ENCODE data around the gene CFAP20DC. TPM values are rescaled to one million over a fixed set of nuclear protein-coding genes. Genes with fewer than 3 reads are reported as not detected.

The CFAP20DC gene
- total RNA-seq, 1 donor, result 2.2 TPM

- H3K9me3 ChIP-seq (ENCODE audit: low read depth, low read length), result no peaks in the 10 kb centered on the region
- no peak for TF ChIP-seq CTCF (IDR thresholded peaks at IDR 0.05; ENCODE audit: extremely low read depth, low read depth, low read length)
Measured at GRCh38 chr3:59043391-59043790, 6.4 kb downstream of the CFAP20DC start.

GRCh38 chr3:59040902-59041301 is 8.9 kb downstream of the CFAP20DC start:
- Histone ChIP-seq H3K27me3 (ENCODE audit: insufficient read depth, low read length) (no peaks in the 10 kb centered on the region), H3K4me3 (ENCODE audit: insufficient read depth, low read length) (no peak overlapping the region), H3K9me3 (ENCODE audit: low read depth, low read length) (no peaks in the 10 kb centered on the region), H3K79me2 (ENCODE audit: insufficient read depth, low read length) (no peaks in the 10 kb centered on the region), H2AFZ (ENCODE audit: low read length) (no peak overlapping the region), H3K4me2 (ENCODE audit: insufficient read depth, low read length) (no peak overlapping the region), H3K4me1 (ENCODE audit: insufficient read depth, low read length) (no peaks in the 10 kb centered on the region), H4K20me1 (ENCODE audit: insufficient read depth, low read length) (no peaks in the 10 kb centered on the region), H3K36me3 (ENCODE audit: insufficient read depth, low read length) (no peaks in the 10 kb centered on the region), H3K27ac (ENCODE audit: low read depth, low read length) (no peak overlapping the region)
- DNase-seq (ENCODE audit: insufficient read length, low spot score, missing footprints), result no peak
- no peak for TF ChIP-seq CTCF (IDR thresholded peaks at IDR 0.05; ENCODE audit: extremely low read depth, low read depth, low read length)

More at GRCh38 chr3:59043391-59043790, 6.4 kb downstream of the CFAP20DC start:
- Histone ChIP-seq H2AFZ (ENCODE audit: low read length) (no peak overlapping the region), H3K36me3 (ENCODE audit: insufficient read depth, low read length) (no peaks in the 10 kb centered on the region), H3K4me3 (ENCODE audit: insufficient read depth, low read length) (no peak overlapping the region), H3K27ac (ENCODE audit: low read depth, low read length) (no peak overlapping the region), H3K27me3 (ENCODE audit: insufficient read depth, low read length) (no peaks in the 10 kb centered on the region), H3K4me2 (ENCODE audit: insufficient read depth, low read length) (no peak overlapping the region), H4K20me1 (ENCODE audit: insufficient read depth, low read length) (no peaks in the 10 kb centered on the region), H3K79me2 (ENCODE audit: insufficient read depth, low read length) (no peaks in the 10 kb centered on the region), H3K4me1 (ENCODE audit: insufficient read depth, low read length) (no peaks in the 10 kb centered on the region)
- no peak for DNase-seq (ENCODE audit: insufficient read length, low spot score, missing footprints)

- H3K4me2 ChIP-seq (ENCODE audit: insufficient read depth, low read length), result no peak overlapping the region
- no peaks in the 10 kb centered on the region for H3K36me3 ChIP-seq (ENCODE audit: insufficient read depth, low read length)
- no peaks in the 10 kb centered on the region for H3K4me1 ChIP-seq (ENCODE audit: insufficient read depth, low read length)
- no peaks in the 10 kb centered on the region for H3K9me3 ChIP-seq (ENCODE audit: low read depth, low read length)
- H2AFZ ChIP-seq (ENCODE audit: low read length), result no peak overlapping the region
- H3K27ac ChIP-seq (ENCODE audit: low read depth, low read length), result no peak overlapping the region
- no peak for DNase-seq (ENCODE audit: insufficient read length, low spot score, missing footprints)
- no peaks in the 10 kb centered on the region for H3K79me2 ChIP-seq (ENCODE audit: insufficient read depth, low read length)
- H3K4me3 ChIP-seq (ENCODE audit: insufficient read depth, low read length), result no peak overlapping the region
- H4K20me1 ChIP-seq (ENCODE audit: insufficient read depth, low read length), result no peaks in the 10 kb centered on the region
- no peaks in the 10 kb centered on the region for H3K27me3 ChIP-seq (ENCODE audit: insufficient read depth, low read length)
- no peak for TF ChIP-seq CTCF (IDR thresholded peaks at IDR 0.05; ENCODE audit: extremely low read depth, low read depth, low read length)
Measured at GRCh38 chr3:59027607-59028006, 22.2 kb downstream of the CFAP20DC start.

- H3K27ac ChIP-seq (ENCODE audit: low read depth, low read length), result no peak overlapping the region
- no peak for TF ChIP-seq CTCF (IDR thresholded peaks at IDR 0.05; ENCODE audit: extremely low read depth, low read depth, low read length)
Measured at GRCh38 chr3:59023612-59024011, 26.2 kb downstream of the CFAP20DC start.

More at GRCh38 chr3:59023612-59024011, 26.2 kb downstream of the CFAP20DC start:
- H3K4me2 ChIP-seq (ENCODE audit: insufficient read depth, low read length), result no peak overlapping the region
- no peak overlapping the region for H2AFZ ChIP-seq (ENCODE audit: low read length)
- no peaks in the 10 kb centered on the region for H3K36me3 ChIP-seq (ENCODE audit: insufficient read depth, low read length)
- H3K79me2 ChIP-seq (ENCODE audit: insufficient read depth, low read length), result no peaks in the 10 kb centered on the region
- no peaks in the 10 kb centered on the region for H3K27me3 ChIP-seq (ENCODE audit: insufficient read depth, low read length)
- H3K4me1 ChIP-seq (ENCODE audit: insufficient read depth, low read length), result no peaks in the 10 kb centered on the region
- no peaks in the 10 kb centered on the region for H3K9me3 ChIP-seq (ENCODE audit: low read depth, low read length)
- DNase-seq (ENCODE audit: insufficient read length, low spot score, missing footprints), result no peak
- H4K20me1 ChIP-seq (ENCODE audit: insufficient read depth, low read length), result no peaks in the 10 kb centered on the region
- no peak overlapping the region for H3K4me3 ChIP-seq (ENCODE audit: insufficient read depth, low read length)
